ENCODE measurements around the gene CDYL2. TPM values are rescaled to one million over a fixed set of nuclear protein-coding genes. Genes with fewer than 3 reads are reported as not detected.

CDYL2 gene
- total and polyA plus RNA-seq, 12 donors = 0.59 to 5.3 (median 2.9) TPM

DNA sequence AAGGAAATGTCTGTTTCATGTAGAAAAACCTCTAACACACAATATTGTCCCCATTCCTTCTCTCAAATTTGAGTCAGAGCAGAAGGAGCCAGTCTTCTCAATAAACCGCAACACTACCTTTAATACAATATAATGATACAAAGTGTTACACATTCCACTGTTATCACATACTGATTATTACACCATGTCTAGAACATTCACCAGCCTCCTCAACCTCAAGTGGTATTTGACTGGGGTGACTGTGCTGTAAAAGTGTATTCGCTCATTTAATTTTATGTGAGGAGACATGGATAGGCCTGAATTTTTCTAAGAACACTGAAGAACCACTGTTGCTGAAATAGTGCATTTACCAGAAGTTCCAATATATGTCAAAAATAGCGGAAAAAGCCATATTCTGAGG is 10.3 kb downstream of the CDYL2 start:
- Histone ChIP-seq H3K27me3 (no peaks in the 10 kb centered on the region), H3K4me1 (peaks cover 0 to 8% (median 0%) of the 10 kb centered on the region in 9 donors), H3K27ac (no peak overlapping the region), H3K9me3 (peaks cover 0 to 13% (median 0%) of the 10 kb centered on the region in 11 donors), H3K36me3 (no peaks in the 10 kb centered on the region), H3K4me3 (no peak overlapping the region)
- no peak for ATAC-seq
- no peak for DNase-seq
- intact Hi-C loops (cut with DNase I) = no loop called here
- TF ChIP-seq, protein P1, sequence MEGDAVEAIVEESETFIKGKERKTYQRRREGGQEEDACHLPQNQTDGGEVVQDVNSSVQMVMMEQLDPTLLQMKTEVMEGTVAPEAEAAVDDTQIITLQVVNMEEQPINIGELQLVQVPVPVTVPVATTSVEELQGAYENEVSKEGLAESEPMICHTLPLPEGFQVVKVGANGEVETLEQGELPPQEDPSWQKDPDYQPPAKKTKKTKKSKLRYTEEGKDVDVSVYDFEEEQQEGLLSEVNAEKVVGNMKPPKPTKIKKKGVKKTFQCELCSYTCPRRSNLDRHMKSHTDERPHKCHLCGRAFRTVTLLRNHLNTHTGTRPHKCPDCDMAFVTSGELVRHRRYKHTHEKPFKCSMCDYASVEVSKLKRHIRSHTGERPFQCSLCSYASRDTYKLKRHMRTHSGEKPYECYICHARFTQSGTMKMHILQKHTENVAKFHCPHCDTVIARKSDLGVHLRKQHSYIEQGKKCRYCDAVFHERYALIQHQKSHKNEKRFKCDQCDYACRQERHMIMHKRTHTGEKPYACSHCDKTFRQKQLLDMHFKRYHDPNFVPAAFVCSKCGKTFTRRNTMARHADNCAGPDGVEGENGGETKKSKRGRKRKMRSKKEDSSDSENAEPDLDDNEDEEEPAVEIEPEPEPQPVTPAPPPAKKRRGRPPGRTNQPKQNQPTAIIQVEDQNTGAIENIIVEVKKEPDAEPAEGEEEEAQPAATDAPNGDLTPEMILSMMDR (IDR thresholded peaks at IDR 0.05) = no peak
- 75 to 89% methylated on average over 3 of the region's 3 CpGs for WGBS, 2 donors

DNA sequence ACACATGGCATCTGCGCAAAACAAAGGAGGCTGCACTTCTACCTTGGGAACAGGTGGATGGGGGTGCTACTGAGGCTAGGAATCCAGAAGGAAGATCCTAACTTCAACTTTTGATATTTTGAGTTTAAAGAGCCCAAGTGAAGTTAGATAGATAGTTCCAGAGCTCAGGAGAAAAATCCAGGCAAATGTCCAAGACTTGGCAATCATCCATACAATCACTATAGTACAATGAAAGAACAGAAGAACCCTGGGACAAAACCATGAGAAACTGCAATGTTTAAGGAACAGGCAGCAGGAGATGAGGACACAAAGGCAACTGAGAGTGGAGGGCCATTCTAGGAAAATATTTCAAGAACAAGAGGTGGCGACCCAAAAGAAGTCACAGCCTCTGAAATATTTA is 12.4 kb downstream of the CDYL2 start:
- ATAC-seq (no peak), DNase-seq (no peak)
- H3K27me3 ChIP-seq = no peaks in the 10 kb centered on the region
- peaks cover 0 to 13% (median 0%) of the 10 kb centered on the region in 11 donors for H3K9me3 ChIP-seq
- no peak overlapping the region for H3K4me3 ChIP-seq
- H3K36me3 ChIP-seq = no peaks in the 10 kb centered on the region
- WGBS, 2 donors = 90 to 98% methylated on average over 2 of the region's 2 CpGs
- H3K27ac ChIP-seq = no peak overlapping the region
- intact Hi-C loops (cut with DNase I) = no loop called here
- TF ChIP-seq, protein P1 (IDR thresholded peaks at IDR 0.05) = no peak
- peaks cover 0 to 8% (median 0%) of the 10 kb centered on the region in 9 donors for H3K4me1 ChIP-seq

DNA sequence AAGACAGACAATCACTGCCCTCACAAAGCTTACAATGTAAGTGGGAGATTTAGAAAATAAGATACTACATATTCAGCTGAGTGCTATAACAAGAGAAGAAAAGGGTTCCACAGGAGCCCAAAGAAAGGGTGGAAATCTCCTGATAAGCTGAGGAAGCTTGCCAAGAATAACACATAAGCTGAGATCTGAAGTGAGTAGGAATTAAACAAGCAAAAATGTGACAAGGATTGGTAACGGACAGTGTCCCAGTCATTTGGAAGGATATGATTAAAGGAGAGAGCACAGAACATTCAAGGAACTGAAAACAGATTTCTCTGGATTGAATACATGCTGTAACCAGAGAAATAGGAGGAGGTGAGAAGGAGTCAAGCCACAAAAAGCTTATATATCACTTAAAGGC is 13.0 kb downstream of the CDYL2 start:
- 36 to 41% methylated on average over 1 of the region's 1 CpG for WGBS, 2 donors

DNA sequence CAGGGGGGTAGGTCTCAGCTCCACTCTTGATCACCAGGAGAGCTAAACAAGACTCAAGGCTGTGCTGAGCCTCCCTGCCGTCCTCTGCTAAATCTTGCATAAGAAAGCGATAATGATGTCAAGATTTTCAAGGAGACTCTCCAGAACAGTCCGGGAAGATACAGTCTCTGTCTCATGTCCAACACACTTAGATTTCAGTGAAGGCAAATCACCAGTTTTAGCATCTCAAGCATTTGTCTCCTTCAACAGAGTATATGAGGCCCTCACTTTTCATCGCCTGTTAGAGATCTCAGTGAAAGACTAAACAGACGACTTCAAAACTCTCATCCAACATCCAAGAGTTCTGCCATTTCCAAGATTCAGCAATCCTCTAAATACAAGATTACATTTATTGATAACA is 13.6 kb downstream of the CDYL2 start:
- WGBS, 2 donors = 62 to 70% methylated on average over 5 of the region's 5 CpGs
- ATAC-seq (no peak), DNase-seq (no peak)
- Histone ChIP-seq H3K4me1 (peaks cover 0 to 8% (median 0%) of the 10 kb centered on the region in 9 donors), H3K27me3 (no peaks in the 10 kb centered on the region), H3K9me3 (peaks cover 0 to 21% (median 0%) of the 10 kb centered on the region in 11 donors), H3K36me3 (no peaks in the 10 kb centered on the region), H3K4me3 (no peak overlapping the region), H3K27ac (no peak overlapping the region)
- TF ChIP-seq, protein P1 (IDR thresholded peaks at IDR 0.05) = no peak
- intact Hi-C loops (cut with DNase I) = no loop called here

More for the DNA sequence above, 13.0 kb downstream of the CDYL2 start:
- ATAC-seq (no peak), DNase-seq (no peak)
- intact Hi-C loops (cut with DNase I) = no loop called here
- TF ChIP-seq, protein P1 (IDR thresholded peaks at IDR 0.05) = no peak
- H3K9me3 ChIP-seq = peaks cover 0 to 17% (median 0%) of the 10 kb centered on the region in 11 donors
- H3K27ac ChIP-seq = no peak overlapping the region
- peaks cover 0 to 8% (median 0%) of the 10 kb centered on the region in 9 donors for H3K4me1 ChIP-seq
- H3K27me3 ChIP-seq = no peaks in the 10 kb centered on the region
- H3K4me3 ChIP-seq = no peak overlapping the region
- H3K36me3 ChIP-seq = no peaks in the 10 kb centered on the region
